ENCODE measurements around the gene PSMB2.

- no peak for TF ChIP-seq EZH2 (IDR thresholded peaks at IDR 0.05; ENCODE audit: insufficient read depth, poor library complexity, severe bottlenecking)
- no peak for TF ChIP-seq EZH2phosphoT487 (IDR thresholded peaks at IDR 0.05; ENCODE audit: insufficient read depth, low read depth)
These were observed 16.5 kb upstream of the PSMB2 start for GRCh38 chr1:35657851-35658250.

Data from GM23248 (cell line).